ENCODE measurements around the gene EIF5A. TPM values are rescaled to one million over a fixed set of nuclear protein-coding genes. Genes with fewer than 3 reads are reported as not detected.

Gene EIF5A
- total and polyA plus RNA-seq, 12 donors, result 197 to 716 (median 267) TPM

- ATAC-seq (peak; percentile 27 to 79 (median 58)), DNase-seq (peak; percentile 83 to 85)
- intact Hi-C loops (cut with DNase I), result loop anchor here in 8 of 10 donors (1.0 to 5.0 kb wide), 6 partner anchors 15 to 67 kb away; partner anchors contain the start of genes ELP5 (in 1 of the 8) and NEURL4 (in 1 of the 8)
- TF ChIP-seq CTCF (IDR thresholded peaks at IDR 0.05), result no peak
- H3K4me1 ChIP-seq, result peaks cover 0 to 61% (median 28%) of the 10 kb centered on the region in 9 donors
- peaks cover 0 to 48% (median 0%) of the 10 kb centered on the region in 7 donors for H3K27me3 ChIP-seq
- WGBS, 2 donors, result 1 to 2% methylated on average over 43 of the region's 43 CpGs
- peaks cover 0 to 38% (median 7%) of the 10 kb centered on the region in 9 donors for H3K36me3 ChIP-seq
- no peaks in the 10 kb centered on the region for H3K9me3 ChIP-seq
- H3K4me3 ChIP-seq, result peak overlapping the region; percentile 22 to 66 (median 60)
- H3K27ac ChIP-seq, result peak overlapping the region; percentile 84 to 98 (median 92)
Observed at GRCh38 chr17:7281953-7282751, 25.3 kb upstream of the EIF5A start.

DNA sequence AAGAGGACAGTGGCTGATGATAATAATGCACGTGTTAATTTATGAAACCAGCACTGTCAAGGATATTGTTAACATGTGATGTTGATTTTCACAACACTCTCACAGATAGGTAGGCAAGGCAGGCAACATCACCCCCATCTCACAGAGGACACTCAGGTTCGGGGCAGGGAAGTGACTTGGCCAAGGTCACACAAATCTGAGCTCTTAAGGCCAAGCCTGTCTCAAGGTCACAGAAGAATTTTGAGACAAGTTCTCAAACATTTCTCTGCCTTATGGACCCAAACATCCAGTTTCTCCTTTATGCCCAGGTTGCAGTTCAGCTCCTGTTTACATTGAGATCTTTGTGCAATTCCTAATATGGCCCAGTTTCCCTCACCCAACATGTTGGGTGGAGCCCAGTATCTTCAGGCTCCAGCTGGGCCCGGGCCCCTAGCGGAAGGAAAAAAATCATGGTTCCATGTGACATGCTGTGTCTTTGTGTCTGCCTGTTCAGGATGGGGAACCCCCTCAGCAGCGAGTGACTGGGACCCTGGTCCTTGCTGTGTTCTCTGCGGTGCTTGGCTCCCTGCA is 24.6 kb upstream of the EIF5A start:
- ATAC-seq (no peak), DNase-seq (no peak)
- Histone ChIP-seq H3K4me3 (peak overlapping the region; percentile 22 to 66 (median 60)), H3K36me3 (peaks cover 0 to 44% (median 7%) of the 10 kb centered on the region in 9 donors), H3K4me1 (peaks cover 0 to 61% (median 28%) of the 10 kb centered on the region in 9 donors), H3K27ac (peak overlapping the region; percentile 84 to 98 (median 92)), H3K27me3 (peaks cover 0 to 55% (median 2%) of the 10 kb centered on the region in 7 donors), H3K9me3 (no peaks in the 10 kb centered on the region)
- intact Hi-C loops (cut with DNase I), result loop anchor here in 3 of 10 donors (5.0 kb wide), 1 partner anchor 64 kb away; no protein-coding TSS in a partner anchor
- no peak for TF ChIP-seq CTCF (IDR thresholded peaks at IDR 0.05)
- WGBS, 2 donors, result 33 to 38% methylated on average over 6 of the region's 6 CpGs

DNA sequence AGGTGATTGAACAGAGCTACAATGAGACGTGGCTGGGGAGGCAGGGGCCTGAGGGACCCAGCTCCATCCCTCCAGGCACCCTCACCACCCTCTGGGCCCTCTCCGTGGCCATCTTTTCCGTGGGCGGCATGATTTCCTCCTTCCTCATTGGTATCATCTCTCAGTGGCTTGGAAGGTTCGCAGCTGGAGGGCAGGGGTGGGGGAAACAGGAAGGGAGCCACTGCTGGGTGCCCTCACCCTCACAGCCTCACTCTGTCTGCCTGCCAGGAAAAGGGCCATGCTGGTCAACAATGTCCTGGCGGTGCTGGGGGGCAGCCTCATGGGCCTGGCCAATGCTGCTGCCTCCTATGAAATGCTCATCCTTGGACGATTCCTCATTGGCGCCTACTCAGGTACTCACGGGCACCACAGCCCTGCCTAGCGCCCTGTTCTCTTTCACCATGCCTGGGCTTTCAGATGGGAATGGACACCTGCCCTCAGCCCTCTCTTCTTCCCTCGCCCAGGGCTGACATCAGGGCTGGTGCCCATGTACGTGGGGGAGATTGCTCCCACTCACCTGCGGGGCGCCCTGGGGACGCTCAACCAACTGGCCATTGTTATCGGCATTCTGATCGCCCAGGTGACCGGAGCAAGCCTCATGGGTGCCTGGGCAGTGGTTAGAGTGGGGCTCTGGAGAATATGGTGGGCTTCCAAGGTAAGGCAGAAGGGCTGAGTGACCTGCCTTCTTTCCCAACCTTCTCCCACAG is 23.8 kb upstream of the EIF5A start:
- ATAC-seq (no peak), DNase-seq (no peak)
- Histone ChIP-seq H3K9me3 (no peaks in the 10 kb centered on the region), H3K4me3 (peak overlapping the region; percentile 22 to 66 (median 60)), H3K36me3 (peaks cover 0 to 45% (median 7%) of the 10 kb centered on the region in 9 donors), H3K27ac (peak overlapping the region in 9 of 10 donors; percentile 87 to 98 (median 92)), H3K27me3 (peaks cover 0 to 57% (median 4%) of the 10 kb centered on the region in 7 donors), H3K4me1 (peaks cover 0 to 61% (median 28%) of the 10 kb centered on the region in 9 donors)
- intact Hi-C loops (cut with DNase I), result loop anchor here in 3 of 10 donors (5.0 kb wide), 1 partner anchor 64 kb away; no protein-coding TSS in a partner anchor
- 71 to 74% methylated on average over 18 of the region's 18 CpGs for WGBS, 2 donors
- no peak for TF ChIP-seq CTCF (IDR thresholded peaks at IDR 0.05)

DNA sequence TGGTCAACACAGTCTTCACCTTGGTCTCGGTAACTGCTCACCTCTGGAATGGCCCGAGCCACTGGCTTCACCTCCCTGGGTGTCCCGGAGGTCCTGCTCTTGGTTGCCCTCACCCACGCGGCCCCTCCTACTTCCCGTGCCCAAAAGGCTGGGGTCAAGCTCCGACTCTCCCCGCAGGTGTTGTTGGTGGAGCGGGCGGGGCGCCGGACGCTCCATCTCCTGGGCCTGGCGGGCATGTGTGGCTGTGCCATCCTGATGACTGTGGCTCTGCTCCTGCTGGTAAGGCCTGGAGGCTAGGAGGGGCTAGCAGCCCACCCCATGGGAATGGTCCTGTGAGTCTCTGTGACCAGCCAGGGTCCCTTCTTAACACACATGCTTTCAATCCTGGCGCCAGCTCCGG is 22.5 kb upstream of the EIF5A start:
- intact Hi-C loops (cut with DNase I), result loop anchor here in 3 of 10 donors (5.0 kb wide), 1 partner anchor 62 kb away; no protein-coding TSS in a partner anchor
- Histone ChIP-seq H3K27ac (peak overlapping the region in 3 of 10 donors; percentile 5 to 92 (median 91)), H3K27me3 (peaks cover 0 to 60% (median 4%) of the 10 kb centered on the region in 7 donors), H3K36me3 (peaks cover 0 to 45% (median 7%) of the 10 kb centered on the region in 9 donors), H3K4me3 (no peak overlapping the region), H3K9me3 (no peaks in the 10 kb centered on the region), H3K4me1 (peaks cover 0 to 66% (median 28%) of the 10 kb centered on the region in 9 donors)
- WGBS, 2 donors, result 91 to 93% methylated on average over 16 of the region's 16 CpGs
- TF ChIP-seq CTCF (IDR thresholded peaks at IDR 0.05), result no peak
- no peak for ATAC-seq
- DNase-seq, result no peak

Measured in heart right ventricle (tissue), 16 donors.